ENCODE results near the gene NACC2.

Gene NACC2

GRCh38 chr9:135984072-135984710 lies 110.9 kb downstream of the NACC2 start:
- Histone ChIP-seq H3K4me1 (ENCODE audit: control insufficient read depth, insufficient read depth, low read length) (no peaks in the 10 kb centered on the region), H3K4me3 (ENCODE audit: low read depth, low read length) (no peak overlapping the region), H3K27ac (ENCODE audit: extremely low read depth, low read depth, low read length) (no peak overlapping the region), H3K9me3 (ENCODE audit: control insufficient read depth, insufficient read depth, low read depth, low read length) (no peaks in the 10 kb centered on the region), H3K36me3 (ENCODE audit: control insufficient read depth in 2 of 2, insufficient read depth in 1 of 2, low read length in 2 of 2) (no peaks in the 10 kb centered on the region)
- TF ChIP-seq, protein P1, sequence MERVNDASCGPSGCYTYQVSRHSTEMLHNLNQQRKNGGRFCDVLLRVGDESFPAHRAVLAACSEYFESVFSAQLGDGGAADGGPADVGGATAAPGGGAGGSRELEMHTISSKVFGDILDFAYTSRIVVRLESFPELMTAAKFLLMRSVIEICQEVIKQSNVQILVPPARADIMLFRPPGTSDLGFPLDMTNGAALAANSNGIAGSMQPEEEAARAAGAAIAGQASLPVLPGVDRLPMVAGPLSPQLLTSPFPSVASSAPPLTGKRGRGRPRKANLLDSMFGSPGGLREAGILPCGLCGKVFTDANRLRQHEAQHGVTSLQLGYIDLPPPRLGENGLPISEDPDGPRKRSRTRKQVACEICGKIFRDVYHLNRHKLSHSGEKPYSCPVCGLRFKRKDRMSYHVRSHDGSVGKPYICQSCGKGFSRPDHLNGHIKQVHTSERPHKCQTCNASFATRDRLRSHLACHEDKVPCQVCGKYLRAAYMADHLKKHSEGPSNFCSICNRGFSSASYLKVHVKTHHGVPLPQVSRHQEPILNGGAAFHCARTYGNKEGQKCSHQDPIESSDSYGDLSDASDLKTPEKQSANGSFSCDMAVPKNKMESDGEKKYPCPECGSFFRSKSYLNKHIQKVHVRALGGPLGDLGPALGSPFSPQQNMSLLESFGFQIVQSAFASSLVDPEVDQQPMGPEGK (tag by site-specific recombination; IDR thresholded peaks at IDR 0.05) = peak; percentile 19; the same call in 1 of the 2 replicates
- TF ChIP-seq ZNF292 (tag by site-specific recombination; IDR thresholded peaks at IDR 0.05; ENCODE audit: borderline replicate concordance, low read depth) (no peak), ZBTB8A (tag by site-specific recombination; IDR thresholded peaks at IDR 0.05) (peak; percentile 57), ZNF416 (tag by site-specific recombination; IDR thresholded peaks at IDR 0.05) (no peak)
- ChIA-PET POLR2A (no interaction called here), CTCF (interaction anchor here (1.5 to 1.6 kb wide), 2 partner anchors 9 to 10 kb away, joined by 3 to 4 read pairs; no protein-coding TSS in a partner anchor)

- Histone ChIP-seq H3K9me3 (ENCODE audit: control insufficient read depth, insufficient read depth, low read depth, low read length) (no peaks in the 10 kb centered on the region), H3K4me1 (ENCODE audit: control insufficient read depth, insufficient read depth, low read length) (no peaks in the 10 kb centered on the region), H3K36me3 (ENCODE audit: control insufficient read depth in 2 of 2, insufficient read depth in 1 of 2, low read length in 2 of 2) (no peaks in the 10 kb centered on the region), H3K27ac (ENCODE audit: extremely low read depth, low read depth, low read length) (no peak overlapping the region), H3K4me3 (ENCODE audit: low read depth, low read length) (no peak overlapping the region)
- POLR2A ChIA-PET = no interaction called here
- TF ChIP-seq ZNF561 (tag by site-specific recombination; IDR thresholded peaks at IDR 0.05; ENCODE audit: borderline replicate concordance) (0 out of 2 replicates have a peak, but pooled peaks have one; percentile 56), ZNF610 (tag by site-specific recombination; IDR thresholded peaks at IDR 0.05; ENCODE audit: borderline replicate concordance) (peak; percentile 92), ZBTB20 (tag by site-specific recombination; IDR thresholded peaks at IDR 0.05) (peak; percentile 55), ZNF654 (tag by site-specific recombination; IDR thresholded peaks at IDR 0.05; ENCODE audit: low read depth) (no peak), TRIM28 (IDR thresholded peaks at IDR 0.05; ENCODE audit: borderline replicate concordance, low read length) (no peak), YY2 (tag by site-specific recombination; IDR thresholded peaks at IDR 0.05) (no peak), OSR2 (tag by site-specific recombination; IDR thresholded peaks at IDR 0.05) (peak; percentile 52; the same call in 1 of the 2 replicates), ZNF24 (tag by site-specific recombination; IDR thresholded peaks at IDR 0.05) (peak; percentile 52; the same call in 1 of the 2 replicates), ZNF600 (tag by site-specific recombination; IDR thresholded peaks at IDR 0.05) (peak; percentile 34; the same call in 1 of the 2 replicates), FEZF1 (tag by site-specific recombination; IDR thresholded peaks at IDR 0.05) (peak; percentile 61), ZNF571 (tag by site-specific recombination; IDR thresholded peaks at IDR 0.05) (no peak), IKZF3 (tag by site-specific recombination; IDR thresholded peaks at IDR 0.05) (0 out of 2 replicates have a peak, but pooled peaks have one; percentile 27), ZNF555 (tag by site-specific recombination; conservative IDR thresholded peaks at IDR 0.05) (no peak)
- TF ChIP-seq, protein P2, sequence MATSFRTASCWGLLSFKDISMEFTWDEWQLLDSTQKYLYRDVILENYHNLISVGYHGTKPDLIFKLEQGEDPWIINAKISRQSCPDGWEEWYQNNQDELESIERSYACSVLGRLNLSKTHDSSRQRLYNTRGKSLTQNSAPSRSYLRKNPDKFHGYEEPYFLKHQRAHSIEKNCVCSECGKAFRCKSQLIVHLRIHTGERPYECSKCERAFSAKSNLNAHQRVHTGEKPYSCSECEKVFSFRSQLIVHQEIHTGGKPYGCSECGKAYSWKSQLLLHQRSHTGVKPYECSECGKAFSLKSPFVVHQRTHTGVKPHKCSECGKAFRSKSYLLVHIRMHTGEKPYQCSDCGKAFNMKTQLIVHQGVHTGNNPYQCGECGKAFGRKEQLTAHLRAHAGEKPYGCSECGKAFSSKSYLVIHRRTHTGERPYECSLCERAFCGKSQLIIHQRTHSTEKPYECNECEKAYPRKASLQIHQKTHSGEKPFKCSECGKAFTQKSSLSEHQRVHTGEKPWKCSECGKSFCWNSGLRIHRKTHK (tag by site-specific recombination; IDR thresholded peaks at IDR 0.05) = no peak
- CTCF ChIA-PET = interaction anchor here (0.6 to 1.7 kb wide), 5 partner anchors 8 to 155 kb away, joined by 3 to 11 read pairs (median 4); no protein-coding TSS in a partner anchor
These were observed 111.6 kb downstream of the NACC2 start for GRCh38 chr9:135983208-135984071.

All from HEK293 (cell line).